PC-9 (cell line): ENCODE measurements around the gene FGF14. TPM values are rescaled to one million over a fixed set of nuclear protein-coding genes. Genes with fewer than 3 reads are reported as not detected.

Experiments used
- BruUV-seq: library from RNA; stranded (reverse); fragments of 400-500 nt; replicated peaks from 2 replicates; lab custom pipeline; 2021; lab: Mats Ljungman, UMichigan
- CTCF ChIA-PET: fragments of 300-600 bp; sonication (Branson Sonifier 250); formaldehyde crosslinking; loops from one replicate; lab custom pipeline; 2022; ENCODE audit warnings: antibody characterized with exemption; lab: Charles Lee
- POLR2A ChIA-PET: fragments of 300-600 bp; sonication (Branson Sonifier 250); formaldehyde crosslinking; loops from one replicate; lab custom pipeline; 2022; ENCODE audit warnings: antibody characterized with exemption; ENCODE audit not compliant: unreplicated experiment; lab: Charles Lee
- DNase-seq, 2 experiments: peaks; one replicate each; pipeline versions ENCODE4 v3.0.0 to v3.0.0-alpha.2; 2015 to 2022; ENCODE audit warnings: mixed read lengths in 1 of 2
- H2AFZ ChIP-seq: fragments of 200-600 bp; sonication (generic); 2 replicates; pipeline ENCODE4 v1.8.1; 2017; ENCODE audit warnings: antibody characterized with exemption
- H3F3A ChIP-seq: fragments of 200-600 bp; sonication (generic); 2 replicates; pipeline ENCODE4 v1.8.1; 2017; ENCODE audit warnings: antibody characterized with exemption, mild to moderate bottlenecking, low read depth; ENCODE audit not compliant: insufficient read depth
- H3K27ac ChIP-seq: fragments of 200-600 bp; sonication (generic); 2 replicates; pipeline ENCODE4 v1.6.1; 2016; ENCODE audit warnings: mixed run types
- H3K27me3 ChIP-seq: fragments of 200-600 bp; sonication (generic); 2 replicates; pipeline ENCODE4 v1.6.1; 2016; ENCODE audit warnings: low read depth, mixed run types; ENCODE audit not compliant: insufficient read depth
- H3K36me3 ChIP-seq: fragments of 200-600 bp; sonication (generic); 2 replicates; pipeline ENCODE4 v1.6.1; 2016; ENCODE audit warnings: low read depth, mixed run types
- H3K4me1 ChIP-seq: fragments of 200-600 bp; sonication (generic); replicated peaks from 2 replicates; pipeline ENCODE4 v1.6.1; 2016; ENCODE audit warnings: mixed run types; ENCODE audit not compliant: insufficient read depth
- H3K4me2 ChIP-seq: fragments of 200-600 bp; sonication (generic); 2 replicates; pipeline ENCODE4 v1.6.1; 2017; ENCODE audit warnings: mixed run types
- H3K4me3 ChIP-seq: fragments of 200-600 bp; sonication (generic); 2 replicates; pipeline ENCODE4 v1.6.1; 2016; ENCODE audit warnings: mixed run types
- H3K79me2 ChIP-seq: fragments of 200-600 bp; sonication (generic); 2 replicates; pipeline ENCODE4 v1.6.1; 2017; ENCODE audit warnings: low read depth, mixed run types
- H3K9me2 ChIP-seq: fragments of 200-600 bp; sonication (generic); 2 replicates; pipeline ENCODE4 v1.8.1; 2017; ENCODE audit warnings: mild to moderate bottlenecking; ENCODE audit not compliant: insufficient read depth
- H3K9me3 ChIP-seq: fragments of 200-600 bp; sonication (generic); 2 replicates; pipeline ENCODE4 v1.8.1; 2016; ENCODE audit warnings: low read depth; ENCODE audit not compliant: insufficient read depth
- H4K20me1 ChIP-seq: fragments of 200-600 bp; sonication (generic); 2 replicates; pipeline ENCODE4 v1.8.1; 2017; ENCODE audit not compliant: insufficient read depth
- CTCF ChIP-seq: fragments of 200-600 bp; sonication (generic); conservative IDR thresholded peaks from 2 replicates; pipeline ENCODE4 v1.6.1; 2017; ENCODE audit warnings: mixed run types, antibody characterized with exemption, mild to moderate bottlenecking, moderate library complexity
- EZH2 ChIP-seq: fragments of 200-600 bp; sonication (generic); IDR thresholded peaks from 2 replicates; pipeline ENCODE4 v1.8.0; 2017; ENCODE audit warnings: antibody characterized with exemption, low read depth
- intact Hi-C: fragments of 100-400 bp; cut with micrococcal nuclease; formaldehyde crosslinking; loops from one replicate; pipeline ENCODE4 v1.10.0; 2022; ENCODE audit not compliant: unreplicated experiment
- microRNA-seq: library from miRNA; unstranded; fragments of <30 nt; microRNA quantifications from one replicate; pipeline ENCODE4 v1.2.0, GENCODE V29; 2021; ENCODE audit warnings: borderline number of aligned reads, borderline replicate concordance
- total RNA-seq: library from RNA; stranded (reverse); gene quantifications from 2 replicates; pipeline ENCODE4 v1.2.3, GENCODE V29; 2021

FGF14 gene
- total RNA-seq, 1 experiment from 2014 or later = not detected

DNA sequence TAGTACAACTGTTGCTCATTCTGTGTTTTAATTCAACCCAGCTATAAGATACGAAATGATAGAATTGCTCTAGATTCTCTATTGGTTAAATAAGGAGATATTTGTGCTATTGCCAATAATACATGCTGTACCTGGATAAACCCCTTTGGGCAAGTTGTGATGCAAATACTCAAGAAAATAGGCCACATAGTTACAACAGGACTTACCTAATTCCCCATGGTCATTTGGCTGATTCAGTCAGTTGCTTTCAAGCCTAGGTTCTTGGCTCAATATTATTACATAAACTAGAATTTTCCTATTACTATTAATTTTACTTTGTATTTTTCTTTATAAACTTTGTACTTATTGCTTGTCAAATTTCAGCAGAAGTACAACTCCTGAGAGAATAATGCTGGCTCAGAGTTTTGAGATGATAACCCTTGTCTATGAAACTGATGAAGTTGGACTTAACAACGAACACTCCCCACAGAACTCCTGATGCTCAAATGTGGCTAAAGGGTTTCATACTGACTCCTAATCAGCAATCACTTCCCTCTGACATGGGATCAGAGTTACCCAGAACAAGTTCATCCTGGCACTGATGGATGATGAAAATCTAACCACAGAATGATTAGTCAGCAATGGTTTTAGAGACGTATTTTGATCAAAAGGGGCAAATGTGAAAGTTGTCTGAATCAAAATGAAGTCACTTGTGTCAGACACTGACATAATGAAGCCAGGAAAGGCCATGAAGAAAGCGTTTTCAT, 728.3 kb downstream of the FGF14 start:
- no peaks in the 10 kb centered on the region for H3K4me1 ChIP-seq
- no peaks in the 10 kb centered on the region for H3K79me2 ChIP-seq
- DNase-seq = peak in 1 of 2 experiments; percentile 13
- no peaks in the 10 kb centered on the region; the same call in 1 of the 2 replicates for H3K9me2 ChIP-seq
- H3K4me2 ChIP-seq = no peak overlapping the region
- H3K27me3 ChIP-seq = no peaks in the 10 kb centered on the region
- H3F3A ChIP-seq = no peaks in the 10 kb centered on the region
- POLR2A ChIA-PET = no interaction called here
- no peaks in the 10 kb centered on the region for H3K36me3 ChIP-seq
- TF ChIP-seq EZH2 (no peak), CTCF (no peak)
- no peak overlapping the region for H3K27ac ChIP-seq
- H2AFZ ChIP-seq = no peak overlapping the region
- H3K4me3 ChIP-seq = no peak overlapping the region
- no peaks in the 10 kb centered on the region for H3K9me3 ChIP-seq
- CTCF ChIA-PET = no interaction called here
- no peaks in the 10 kb centered on the region for H4K20me1 ChIP-seq
- BruUV-seq = no TSS peak
- intact Hi-C loops = no loop called here

DNA sequence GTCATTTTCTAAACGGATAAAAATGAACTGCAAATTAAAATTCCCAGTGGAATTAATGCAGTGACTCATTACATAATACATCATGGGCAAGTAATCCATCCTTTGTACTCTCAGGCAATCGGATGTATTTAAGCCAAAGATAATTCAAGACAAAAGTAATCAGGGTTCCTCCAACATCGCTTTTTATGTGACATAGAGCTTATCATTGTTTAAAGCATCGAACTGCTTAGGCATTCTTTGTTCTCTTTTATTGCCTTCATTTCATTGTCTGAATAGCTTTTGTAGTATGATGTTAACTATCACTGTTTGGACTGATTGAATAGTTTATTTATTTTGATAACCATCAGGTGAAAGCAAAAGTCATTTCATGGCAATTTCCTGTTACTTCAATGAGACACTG, 740.0 kb downstream of the FGF14 start:
- H3K27ac ChIP-seq = no peak overlapping the region
- H3K4me1 ChIP-seq = no peaks in the 10 kb centered on the region
- intact Hi-C loops = no loop called here
- no peaks in the 10 kb centered on the region for H3K9me3 ChIP-seq
- no peak overlapping the region for H2AFZ ChIP-seq
- TF ChIP-seq EZH2 = no peak
- TF ChIP-seq CTCF = no peak
- no peaks in the 10 kb centered on the region for H3K9me2 ChIP-seq
- H4K20me1 ChIP-seq = no peaks in the 10 kb centered on the region
- no peaks in the 10 kb centered on the region for H3F3A ChIP-seq
- ChIA-PET POLR2A (no interaction called here), CTCF (no interaction called here)
- H3K36me3 ChIP-seq = 0 out of 2 replicates have a peak, but pooled peaks cover 3% of the 10 kb centered on the region
- no peak overlapping the region for H3K4me2 ChIP-seq
- no peaks in the 10 kb centered on the region for H3K79me2 ChIP-seq
- no TSS peak for BruUV-seq
- H3K27me3 ChIP-seq = no peaks in the 10 kb centered on the region
- no peak overlapping the region for H3K4me3 ChIP-seq
- DNase-seq = no peak

Small RNAs within 50 kb of the gene (microRNA-seq; reads per million reads assigned to microRNA genes)
- gene MIR2681 = not detected
- not detected for gene MIR4705

Other genes with a start within 250 kb of the FGF14 start
- gene TPP2, start 194.9 kb upstream of the FGF14 start, total RNA-seq = 33.3 and 35.1 TPM in 2 replicates